ENCODE measurements around the gene CTXN1.

The CTXN1 gene

GRCh38 chr19:7912697-7913564, 13.0 kb downstream of the CTXN1 start:
- DNase-seq, result no peak

- no peak for DNase-seq
Observed at GRCh38 chr19:7912144-7912696, 13.7 kb downstream of the CTXN1 start.

- DNase-seq, result no peak
Observed at GRCh38 chr19:7911508-7912143, 14.3 kb downstream of the CTXN1 start.

GRCh38 chr19:7910321-7911161, 15.4 kb downstream of the CTXN1 start:
- DNase-seq, result no peak

- DNase-seq, result no peak
Observed at GRCh38 chr19:7909471-7910067, 16.4 kb downstream of the CTXN1 start.

- DNase-seq, result no peak
Observed at GRCh38 chr19:7908742-7909461, 17.0 kb downstream of the CTXN1 start.

GRCh38 chr19:7908078-7908699, 17.7 kb downstream of the CTXN1 start:
- DNase-seq, result no peak

- no peak for DNase-seq
Observed at GRCh38 chr19:7907544-7907943, 18.4 kb downstream of the CTXN1 start.

GRCh38 chr19:7907122-7907521, 18.8 kb downstream of the CTXN1 start:
- no peak for DNase-seq

GRCh38 chr19:7905859-7906258, 20.1 kb downstream of the CTXN1 start:
- no peak for DNase-seq

GRCh38 chr19:7905268-7905667, 20.7 kb downstream of the CTXN1 start:
- DNase-seq, result no peak

- DNase-seq, result peak; percentile 70
Observed at GRCh38 chr19:7904074-7905020, 21.6 kb downstream of the CTXN1 start.

- peak; percentile 100 for DNase-seq
Observed at GRCh38 chr19:7903244-7904073, 22.5 kb downstream of the CTXN1 start, which contains the start of gene MAP2K7. Gene MAP2K7 (plus strand): TSS chr19:7903877. CDS start chr19:7903945, 68 bp downstream.

- no peak for DNase-seq
Observed at GRCh38 chr19:7902796-7903243, 23.1 kb downstream of the CTXN1 start.

GRCh38 chr19:7901337-7901736, 24.6 kb downstream of the CTXN1 start:
- DNase-seq, result no peak

GRCh38 chr19:7900931-7901330, 25.0 kb downstream of the CTXN1 start:
- no peak for DNase-seq

GRCh38 chr19:7900401-7900870, 25.5 kb downstream of the CTXN1 start:
- DNase-seq, result no peak

- DNase-seq, result no peak
Observed at GRCh38 chr19:7899751-7900378, 26.1 kb downstream of the CTXN1 start.

All from effector CD4-positive, alpha-beta T cell (primary cell).